DND-41 (cell line): ENCODE data around the gene DAZAP1.

Experiments used
- CTCF ChIP-seq: IDR thresholded peaks from 2 replicates; pipeline ENCODE4 v1.5.1; 2012; ENCODE audit warnings: borderline replicate concordance, low read length, moderate library complexity, mild to moderate bottlenecking; ENCODE audit not compliant: poor library complexity, severe bottlenecking; ENCODE audit errors: extremely low read depth
- EZH2 ChIP-seq: IDR thresholded peaks from 3 replicates; pipeline ENCODE4 v1.6.1; 2012; ENCODE audit warnings: borderline replicate concordance, low read depth, mild to moderate bottlenecking, moderate library complexity, low read length, inconsistent platforms; ENCODE audit not compliant: severe bottlenecking

GRCh38 chr19:1435378-1435989 lies 28.1 kb downstream of the DAZAP1 start:
- TF ChIP-seq CTCF, result no peak
- no peak for TF ChIP-seq EZH2
